ES-I3 (cell line): ENCODE results near the gene CLCN7.

ENCODE experiments used
- H3K36me3 ChIP-seq: 2 replicates; pipeline ENCODE4 v1.6.1; 2013; ENCODE audit warnings: mild to moderate bottlenecking, low read length, control low read depth, moderate library complexity; ENCODE audit not compliant: insufficient read depth
- H3K4me1 ChIP-seq: 2 replicates; pipeline ENCODE4 v1.6.1; 2013; ENCODE audit warnings: mild to moderate bottlenecking, control low read depth, low read length; ENCODE audit not compliant: insufficient read depth
- H3K9ac ChIP-seq: 2 replicates; pipeline ENCODE4 v1.6.1; 2013; ENCODE audit warnings: low read depth, mild to moderate bottlenecking, low read length, moderate library complexity
- H3K9me3 ChIP-seq: 2 replicates; pipeline ENCODE4 v1.6.1; 2013; ENCODE audit warnings: mild to moderate bottlenecking, low read length, moderate library complexity; ENCODE audit not compliant: control insufficient read depth, insufficient read depth

Gene CLCN7

DNA sequence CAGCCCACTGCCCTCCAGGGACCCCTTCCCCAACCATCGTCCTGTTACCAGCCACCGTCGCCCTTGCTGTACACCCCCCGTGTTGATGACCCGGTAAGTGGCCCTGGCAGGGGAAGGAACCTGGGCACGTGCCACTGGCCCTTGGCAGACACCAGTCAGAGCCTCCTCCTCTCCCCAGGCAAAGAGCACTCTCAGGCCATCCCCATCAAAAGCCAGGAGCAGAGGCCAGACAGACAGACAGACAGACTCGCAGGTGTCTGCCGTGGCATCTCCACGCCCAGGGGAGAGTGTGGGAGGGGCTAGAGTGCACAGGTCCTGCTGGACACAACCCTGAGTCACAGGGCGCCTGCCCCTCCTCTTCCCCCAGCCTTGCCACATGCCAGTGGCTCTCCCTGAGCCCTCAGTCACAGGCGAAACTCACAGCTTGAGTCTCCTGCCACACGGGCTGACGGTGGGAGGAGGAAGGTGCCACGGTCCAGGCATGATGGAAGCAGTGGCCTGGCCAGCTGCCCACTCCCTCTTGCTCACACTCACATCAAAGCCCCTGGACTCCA, 7.8 kb downstream of the CLCN7 start:
- Histone ChIP-seq H3K9ac (no peak overlapping the region), H3K36me3 (peaks cover 2% of the 10 kb centered on the region; the same call in 1 of the 2 replicates), H3K4me1 (no peaks in the 10 kb centered on the region), H3K9me3 (no peaks in the 10 kb centered on the region)

DNA sequence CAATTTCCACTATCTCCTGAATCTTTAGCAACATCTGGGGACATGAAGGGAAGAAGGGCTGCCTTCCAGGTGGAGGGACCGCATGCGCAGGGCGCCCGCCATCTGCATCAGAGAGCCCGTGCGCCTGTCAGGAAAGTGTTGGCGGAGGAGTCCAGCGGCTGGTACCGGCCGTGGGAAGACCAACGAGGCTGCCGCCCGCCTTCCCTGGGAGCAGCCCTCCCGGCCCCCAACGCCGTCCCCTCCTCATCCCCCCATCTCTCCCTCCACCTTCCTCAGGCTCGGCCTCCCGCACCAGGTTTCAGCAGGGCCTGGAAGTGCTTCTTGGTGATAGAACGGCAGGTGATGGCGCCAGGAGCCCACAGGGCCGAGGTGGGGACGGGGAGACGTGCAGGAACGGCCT, 8.8 kb downstream of the CLCN7 start:
- Histone ChIP-seq H3K4me1 (no peaks in the 10 kb centered on the region), H3K9me3 (no peaks in the 10 kb centered on the region), H3K36me3 (peaks cover 2% of the 10 kb centered on the region; the same call in 1 of the 2 replicates), H3K9ac (no peak overlapping the region)

DNA sequence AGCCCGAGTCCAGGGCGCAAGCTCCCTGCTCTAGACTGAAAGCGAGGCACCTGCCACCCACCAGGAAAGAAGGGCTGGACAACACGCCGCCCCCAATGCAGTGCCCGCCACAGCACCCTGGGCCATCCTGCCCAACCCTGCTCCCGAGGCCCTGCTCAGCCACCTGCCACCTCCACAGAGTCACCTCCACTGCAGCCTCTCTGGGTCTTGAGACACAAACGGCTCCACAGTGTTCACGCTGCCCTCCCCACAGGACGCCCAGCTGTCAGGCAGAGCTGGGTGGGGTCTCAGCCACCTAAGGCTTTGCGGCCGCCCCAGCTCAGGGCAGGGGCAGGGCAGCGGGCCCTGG, 9.3 kb downstream of the CLCN7 start:
- Histone ChIP-seq H3K4me1 (no peaks in the 10 kb centered on the region), H3K36me3 (peaks cover 2% of the 10 kb centered on the region; the same call in 1 of the 2 replicates), H3K9me3 (no peaks in the 10 kb centered on the region), H3K9ac (no peak overlapping the region)

DNA sequence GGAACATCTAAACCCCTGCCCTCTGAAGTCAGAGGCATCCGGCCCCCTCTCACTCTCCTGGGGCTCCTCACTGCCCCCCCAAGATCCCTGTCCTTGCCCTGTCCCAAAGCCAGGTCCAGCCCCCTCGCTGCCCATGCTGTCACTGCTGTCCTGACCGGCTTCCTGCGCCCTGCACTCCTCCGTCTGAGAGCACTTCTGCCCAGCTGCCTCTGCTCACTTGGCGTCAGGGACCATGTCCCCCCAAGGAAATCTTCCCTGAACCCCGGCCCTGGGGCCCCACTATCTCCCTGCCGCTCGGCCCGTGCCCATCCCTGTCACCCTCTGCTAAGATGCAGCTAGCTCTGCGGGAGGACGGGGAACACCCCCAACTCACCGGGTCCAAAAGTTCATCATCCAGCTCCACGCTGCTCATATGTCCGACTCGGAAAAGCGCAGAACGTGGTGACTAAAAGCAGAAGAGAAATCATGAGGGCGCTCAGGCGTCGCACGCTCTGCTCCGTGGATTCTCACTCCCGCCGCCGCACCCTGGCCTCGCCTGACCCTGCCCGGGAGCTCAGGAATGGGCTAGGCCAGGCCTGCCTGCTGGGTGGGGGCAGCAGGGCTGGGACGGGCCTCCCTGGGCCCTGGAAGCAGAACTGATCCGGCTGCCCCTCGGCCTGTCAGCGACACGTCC, 9.8 kb downstream of the CLCN7 start:
- H3K9me3 ChIP-seq, result no peaks in the 10 kb centered on the region
- H3K4me1 ChIP-seq, result no peaks in the 10 kb centered on the region
- peaks cover 2% of the 10 kb centered on the region; the same call in 1 of the 2 replicates for H3K36me3 ChIP-seq
- no peak overlapping the region for H3K9ac ChIP-seq

DNA sequence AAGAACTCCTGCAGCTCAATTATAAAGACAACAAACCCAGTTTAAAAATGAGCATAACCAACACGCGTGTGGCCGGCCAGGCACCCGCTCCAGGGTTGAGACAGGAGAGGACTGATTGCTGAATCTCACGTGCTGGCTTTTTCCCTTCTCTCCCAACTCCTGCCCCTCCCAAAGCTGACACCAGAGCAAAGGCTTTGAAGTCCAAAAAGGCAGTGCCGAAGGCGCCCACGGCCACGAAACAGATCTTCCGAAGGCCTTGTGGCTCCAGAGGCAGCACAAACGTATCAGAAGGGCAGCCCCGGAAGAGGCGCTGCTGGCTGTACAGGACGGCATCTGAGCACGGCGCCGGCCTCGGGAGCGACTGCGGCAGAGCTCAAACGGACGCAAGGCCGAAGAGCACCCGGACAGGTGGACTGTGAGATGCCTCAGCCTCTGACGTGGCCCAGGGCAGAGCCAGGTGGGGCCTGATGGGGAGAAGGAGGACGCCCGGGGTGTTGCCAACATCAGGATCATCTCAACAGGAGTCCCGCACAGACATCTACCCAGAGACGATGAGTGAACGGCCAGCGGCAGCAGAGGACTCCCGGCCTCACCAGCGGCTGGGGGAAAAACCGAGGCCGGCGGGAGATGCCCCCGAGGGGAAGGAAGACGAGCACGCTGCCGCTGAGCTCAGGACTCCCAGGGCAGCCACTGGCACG, 10.5 kb downstream of the CLCN7 start:
- Histone ChIP-seq H3K9me3 (no peaks in the 10 kb centered on the region), H3K36me3 (peaks cover 2% of the 10 kb centered on the region; the same call in 1 of the 2 replicates), H3K4me1 (no peaks in the 10 kb centered on the region), H3K9ac (no peak overlapping the region)

DNA sequence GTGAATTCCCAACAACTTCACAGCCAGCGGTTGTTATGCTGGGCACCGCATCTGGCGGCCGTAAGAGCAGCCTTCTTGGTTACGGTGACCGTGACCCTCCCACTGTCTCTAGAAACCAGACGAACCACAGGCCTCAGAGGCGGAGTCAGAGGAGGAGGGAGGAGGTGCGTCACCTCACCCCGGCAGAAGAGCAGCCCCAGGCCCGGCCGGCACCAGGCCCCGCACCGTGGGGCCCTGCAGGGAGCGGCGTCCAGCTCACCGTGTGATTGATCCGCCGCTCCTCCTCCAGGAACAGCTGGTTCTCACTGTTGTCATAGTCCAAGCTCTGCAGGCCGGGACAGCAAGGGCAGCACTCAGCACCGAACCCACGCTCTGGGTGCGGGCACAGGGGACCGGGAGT, 13.7 kb downstream of the CLCN7 start:
- Histone ChIP-seq H3K9ac (no peak overlapping the region), H3K9me3 (no peaks in the 10 kb centered on the region), H3K36me3 (peaks cover 2% of the 10 kb centered on the region; the same call in 1 of the 2 replicates), H3K4me1 (no peaks in the 10 kb centered on the region)

DNA sequence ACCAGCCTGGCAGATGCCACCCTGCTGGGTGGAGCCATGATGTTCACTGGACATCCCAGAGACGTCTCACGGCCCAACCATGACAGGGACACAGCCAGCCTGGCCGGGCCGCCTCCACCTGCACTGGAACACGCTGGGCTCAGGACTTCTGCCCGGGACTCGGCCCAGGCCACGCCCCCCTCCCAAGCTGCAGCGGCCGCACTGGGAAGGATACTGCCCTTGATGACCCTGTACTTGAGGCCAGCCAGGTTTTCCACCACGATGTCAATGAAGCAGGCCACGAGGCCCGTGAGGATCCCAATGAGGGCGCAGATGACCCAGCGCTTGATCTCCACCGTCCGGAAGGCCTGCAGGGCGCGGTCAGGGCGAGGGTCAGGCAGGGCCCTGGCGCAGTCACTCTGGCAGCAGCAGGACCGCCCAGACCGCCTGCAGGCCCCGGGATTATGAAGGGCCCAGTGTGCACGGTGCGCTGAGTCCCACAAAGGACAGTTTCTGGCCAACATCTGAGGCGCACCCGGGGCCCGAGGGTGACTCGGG, 14.2 kb downstream of the CLCN7 start:
- Histone ChIP-seq H3K9ac (no peak overlapping the region), H3K9me3 (no peaks in the 10 kb centered on the region), H3K4me1 (no peaks in the 10 kb centered on the region), H3K36me3 (peaks cover 2% of the 10 kb centered on the region)

DNA sequence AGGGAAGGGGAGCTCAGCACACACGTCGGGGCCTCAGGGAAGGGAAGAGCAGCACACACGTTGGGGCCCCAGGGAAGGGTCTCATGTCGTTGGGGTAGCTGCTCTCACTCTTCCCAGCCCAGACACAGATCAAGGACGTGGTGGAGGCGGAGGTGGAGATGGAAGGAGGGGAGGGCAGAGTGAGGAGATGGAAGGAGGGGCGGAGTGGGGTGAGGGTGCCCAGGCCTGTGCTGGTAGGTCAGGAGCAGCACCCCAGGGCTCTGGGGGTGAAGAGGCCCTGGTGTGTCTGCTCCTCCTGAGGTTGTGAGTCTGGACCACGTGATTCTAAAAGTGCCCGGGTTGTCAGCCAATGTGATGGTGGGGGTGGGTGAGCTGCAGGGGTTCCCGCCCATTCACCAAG, 14.9 kb downstream of the CLCN7 start:
- H3K9ac ChIP-seq, result no peak overlapping the region
- no peaks in the 10 kb centered on the region for H3K4me1 ChIP-seq
- H3K9me3 ChIP-seq, result no peaks in the 10 kb centered on the region
- H3K36me3 ChIP-seq, result peaks cover 2% of the 10 kb centered on the region

DNA sequence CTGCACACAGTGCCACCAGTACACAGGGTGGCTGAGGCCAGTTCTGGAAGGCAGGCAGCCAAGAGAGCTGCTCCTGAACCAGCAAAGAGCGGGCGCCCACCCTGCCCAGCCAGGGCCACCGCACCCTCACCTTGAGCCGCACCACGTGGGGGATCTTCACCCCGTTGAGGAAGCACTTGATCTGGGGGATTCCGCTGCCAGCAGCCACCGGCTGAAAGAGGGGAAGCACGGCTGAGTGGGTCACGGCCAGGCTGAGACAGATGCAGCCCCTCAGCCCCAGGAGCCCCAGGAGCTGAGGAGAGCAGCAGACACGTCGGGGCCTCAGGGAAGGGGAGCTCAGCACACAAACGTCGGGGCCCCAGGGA, 15.9 kb downstream of the CLCN7 start:
- no peak overlapping the region for H3K9ac ChIP-seq
- peaks cover 2% of the 10 kb centered on the region for H3K36me3 ChIP-seq
- no peaks in the 10 kb centered on the region for H3K4me1 ChIP-seq
- H3K9me3 ChIP-seq, result no peaks in the 10 kb centered on the region

DNA sequence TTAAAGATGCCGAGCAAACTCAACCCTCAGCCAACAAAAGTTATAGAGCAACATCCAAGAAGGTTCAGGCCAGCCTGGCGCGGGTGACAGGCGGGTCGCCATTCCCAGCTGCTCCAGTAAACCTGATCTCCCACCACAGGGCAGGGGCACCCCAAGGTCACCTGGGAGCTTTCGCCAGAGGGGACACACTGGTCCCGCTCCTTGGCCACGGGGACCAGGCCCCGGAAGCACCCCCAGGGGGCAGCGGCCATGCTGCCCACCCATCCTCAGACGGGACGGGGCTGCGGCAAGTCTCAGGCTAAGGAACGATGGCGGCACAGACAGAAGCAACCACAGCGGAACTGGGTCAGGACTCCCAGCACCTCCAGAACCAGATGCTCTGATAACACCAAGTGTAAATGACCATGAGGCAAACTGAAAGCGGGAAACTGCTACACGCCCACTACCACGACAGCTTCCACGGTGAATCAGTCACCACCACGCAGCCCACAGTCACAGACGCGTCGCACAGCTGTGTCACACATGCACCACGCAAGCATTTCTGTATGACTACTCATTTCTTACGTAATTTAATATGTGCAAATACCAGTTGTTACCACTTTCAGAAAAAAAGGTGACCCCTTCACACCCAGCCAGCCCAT, 16.4 kb downstream of the CLCN7 start:
- Histone ChIP-seq H3K9me3 (no peaks in the 10 kb centered on the region), H3K9ac (no peak overlapping the region), H3K36me3 (peaks cover 2% of the 10 kb centered on the region), H3K4me1 (no peaks in the 10 kb centered on the region)

DNA sequence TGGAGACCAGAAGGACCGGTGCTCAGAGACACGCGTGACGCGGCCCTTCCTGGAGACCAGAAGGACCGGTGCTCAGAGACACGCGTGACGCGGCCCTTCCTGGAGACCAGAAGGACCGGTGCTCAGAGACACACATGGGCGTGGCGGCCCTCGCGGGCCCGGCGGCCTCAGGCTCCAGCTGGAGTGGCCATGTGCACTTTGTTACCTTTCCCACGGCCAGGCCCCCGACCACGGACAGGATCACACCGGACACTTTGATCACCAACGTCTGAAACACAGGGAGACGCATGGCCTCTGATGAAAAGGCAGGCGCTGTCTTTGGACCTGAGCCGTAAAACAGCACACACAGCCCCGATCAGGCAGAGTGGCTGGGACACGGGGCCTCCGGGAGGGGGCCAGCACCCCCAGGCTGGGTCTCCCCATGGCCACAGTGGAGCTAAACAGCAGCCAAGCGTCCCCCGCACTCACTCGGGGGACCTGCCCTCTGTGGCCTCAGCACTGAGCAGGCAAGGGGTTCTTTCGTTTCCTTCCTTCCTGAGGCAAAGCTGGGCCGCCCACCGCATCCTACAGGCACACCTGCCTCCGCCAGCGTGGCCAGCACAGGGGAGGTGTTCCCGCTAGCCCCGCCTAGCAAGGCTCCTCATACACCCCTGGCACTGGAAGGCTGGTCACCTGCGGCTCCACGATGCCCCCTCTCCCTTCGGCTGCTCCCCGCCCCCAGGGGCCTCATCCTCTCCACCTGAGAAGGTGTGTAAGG, 17.2 kb downstream of the CLCN7 start:
- Histone ChIP-seq H3K4me1 (no peaks in the 10 kb centered on the region), H3K36me3 (no peaks in the 10 kb centered on the region; the same call in 1 of the 2 replicates), H3K9ac (no peak overlapping the region), H3K9me3 (no peaks in the 10 kb centered on the region)

DNA sequence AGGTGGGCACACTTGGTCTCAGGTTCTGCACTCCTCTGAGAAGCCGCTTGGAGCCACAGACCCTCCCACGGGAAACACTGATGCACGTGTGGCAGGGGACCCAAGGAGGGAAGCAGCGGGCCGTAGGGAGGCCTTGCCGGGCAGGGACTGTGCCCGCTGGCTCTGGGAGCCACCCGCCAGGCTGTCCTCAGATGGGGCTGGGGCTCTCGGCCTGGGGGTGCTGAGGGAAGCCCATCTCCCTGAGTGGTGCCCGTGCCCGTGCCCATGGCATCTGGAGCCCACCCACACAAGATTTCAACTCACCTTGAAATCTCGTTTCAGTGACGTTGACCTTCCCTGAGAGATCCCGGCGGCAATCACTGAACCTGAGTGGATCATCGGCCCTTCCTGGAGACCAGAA, 17.9 kb downstream of the CLCN7 start:
- Histone ChIP-seq H3K4me1 (no peaks in the 10 kb centered on the region), H3K9ac (no peak overlapping the region), H3K9me3 (no peaks in the 10 kb centered on the region), H3K36me3 (no peaks in the 10 kb centered on the region; the same call in 1 of the 2 replicates)

DNA sequence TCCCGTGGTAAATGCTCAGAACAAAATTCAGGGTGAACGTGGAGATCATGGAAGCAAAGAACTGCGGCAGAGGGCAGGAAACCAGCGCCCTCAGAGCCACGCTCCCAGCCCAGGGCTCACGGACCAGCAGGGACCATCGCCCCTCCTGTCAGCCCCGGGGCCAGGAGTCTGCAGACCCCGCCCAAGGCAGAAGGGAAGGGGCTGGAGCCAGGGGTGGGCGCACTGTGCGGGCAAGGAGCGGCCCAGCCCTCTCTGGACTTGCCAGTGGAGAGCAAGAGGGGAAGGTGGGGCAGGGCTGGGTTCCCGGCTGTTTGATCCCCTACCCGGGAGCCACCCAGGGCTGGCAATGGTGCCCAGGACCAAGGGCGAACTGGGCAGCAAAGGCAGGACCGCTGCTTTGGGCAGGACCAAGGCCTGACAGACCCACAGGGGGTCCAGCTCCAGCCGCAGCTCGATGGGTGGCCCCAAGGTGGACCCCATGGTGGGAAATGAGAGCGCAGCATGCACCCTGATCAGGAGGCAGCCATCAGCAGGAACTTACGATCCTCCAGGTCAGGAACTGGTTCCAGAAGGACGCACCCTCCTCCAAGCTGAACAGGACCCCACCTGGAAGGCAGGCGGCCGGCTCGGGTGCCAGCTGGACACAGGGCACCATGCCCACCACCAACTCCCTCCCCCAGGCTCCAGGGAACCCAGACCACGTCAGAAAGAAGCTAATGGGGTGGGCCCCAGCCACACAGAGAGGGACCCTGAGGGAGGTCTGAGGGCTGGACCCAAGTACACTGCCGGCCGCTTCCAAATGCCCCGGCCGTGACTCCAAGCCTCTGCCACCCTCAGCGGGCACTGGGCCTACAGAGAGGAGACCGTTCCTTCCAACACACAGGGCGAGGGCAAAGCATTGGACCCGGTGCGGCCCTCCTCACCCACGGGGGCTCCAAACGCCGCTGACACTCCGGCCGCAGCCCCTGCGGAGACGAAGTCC, 19.3 kb downstream of the CLCN7 start:
- Histone ChIP-seq H3K36me3 (no peaks in the 10 kb centered on the region; the same call in 1 of the 2 replicates), H3K4me1 (no peaks in the 10 kb centered on the region), H3K9me3 (no peaks in the 10 kb centered on the region), H3K9ac (no peak overlapping the region)
